ENCODE data around the gene SPEF2.
A peak's percentile ranks its signal among the peaks of the same experiment; 100 is the strongest.

The SPEF2 gene

DNA sequence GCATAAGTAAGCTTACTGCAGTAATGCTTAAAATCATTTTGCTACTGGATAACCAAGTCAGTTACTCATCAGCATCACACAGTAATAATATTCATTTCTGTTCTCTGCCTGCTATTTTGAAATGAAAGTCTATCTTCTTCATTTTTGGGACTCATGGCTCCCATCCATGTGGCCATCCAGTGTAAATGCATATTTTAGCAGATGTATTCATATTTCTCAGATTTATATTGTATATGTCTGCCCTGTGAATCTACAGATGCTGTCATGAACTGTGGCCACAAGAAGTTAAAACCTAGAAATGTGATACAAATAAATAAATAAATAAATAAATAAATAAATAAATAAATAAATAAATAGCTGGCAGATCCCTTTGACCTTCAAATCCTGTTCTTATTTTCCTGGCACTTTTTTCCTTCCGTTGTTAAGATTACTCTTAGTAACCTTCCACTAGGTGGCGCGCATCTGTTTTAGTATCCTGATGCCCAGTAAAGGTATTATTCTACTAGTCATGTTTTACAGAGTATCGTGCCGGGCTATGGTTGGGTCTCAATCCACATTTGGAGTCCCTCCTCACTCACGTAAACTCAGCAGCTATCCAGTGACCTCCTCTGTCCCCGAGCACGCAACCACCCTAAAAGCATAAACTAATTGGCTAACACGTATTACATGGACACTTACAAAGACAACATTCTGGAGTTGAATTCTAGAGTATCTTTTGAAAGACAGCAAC is 159.9 kb downstream of the SPEF2 start:
- FAIRE-seq = peak; percentile 77

DNA sequence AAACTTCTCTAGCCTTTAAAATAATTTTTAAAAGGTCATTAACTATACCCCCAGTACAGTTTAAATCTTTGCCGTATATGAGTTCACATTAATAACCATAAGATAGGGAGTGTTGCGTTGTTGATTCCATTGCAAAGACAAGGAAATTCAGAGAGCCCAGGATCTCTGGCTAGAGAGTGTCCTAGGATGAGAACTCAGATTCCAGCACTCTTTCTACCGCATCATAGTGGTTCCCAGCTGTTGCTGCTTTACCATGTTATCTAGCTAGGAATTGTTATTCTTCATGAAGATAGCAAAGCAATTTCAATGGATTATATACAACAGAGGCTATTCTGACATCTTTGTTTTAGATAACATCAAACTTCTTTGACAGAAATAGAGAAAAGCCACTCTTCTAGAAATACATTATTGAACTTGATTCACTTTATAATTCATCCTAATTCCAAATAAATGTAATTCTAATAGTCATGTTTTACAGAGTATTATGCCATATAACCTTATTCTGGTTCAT is 160.7 kb downstream of the SPEF2 start:
- no peak for DNase-seq (ENCODE audit: insufficient read length, low spot score)
- no peak for FAIRE-seq

More for the DNA sequence above, 159.9 kb downstream of the SPEF2 start:
- peak; percentile 57 for DNase-seq (ENCODE audit: insufficient read length, low spot score)

DNA sequence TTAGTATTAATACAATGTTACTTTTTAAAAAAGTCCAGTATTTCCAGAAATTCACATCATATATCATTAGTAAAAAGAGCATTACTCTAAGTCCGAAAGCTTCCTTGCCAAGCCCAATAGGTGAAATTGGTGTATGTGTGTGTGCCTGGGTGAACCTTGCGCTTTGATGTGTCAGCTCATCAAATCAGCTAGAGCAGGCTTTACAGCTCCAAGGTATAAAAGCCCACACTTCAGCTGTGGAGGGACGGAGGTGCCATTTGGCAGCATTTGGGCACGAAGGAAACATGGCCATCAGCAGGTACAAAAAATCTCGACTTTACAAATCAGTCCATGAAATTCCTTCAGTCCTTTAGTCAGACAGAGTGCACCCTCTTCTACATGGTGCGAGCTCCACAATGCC is 162.6 kb downstream of the SPEF2 start:
- DNase-seq (ENCODE audit: insufficient read length, low spot score) (no peak), FAIRE-seq (no peak)

DNA sequence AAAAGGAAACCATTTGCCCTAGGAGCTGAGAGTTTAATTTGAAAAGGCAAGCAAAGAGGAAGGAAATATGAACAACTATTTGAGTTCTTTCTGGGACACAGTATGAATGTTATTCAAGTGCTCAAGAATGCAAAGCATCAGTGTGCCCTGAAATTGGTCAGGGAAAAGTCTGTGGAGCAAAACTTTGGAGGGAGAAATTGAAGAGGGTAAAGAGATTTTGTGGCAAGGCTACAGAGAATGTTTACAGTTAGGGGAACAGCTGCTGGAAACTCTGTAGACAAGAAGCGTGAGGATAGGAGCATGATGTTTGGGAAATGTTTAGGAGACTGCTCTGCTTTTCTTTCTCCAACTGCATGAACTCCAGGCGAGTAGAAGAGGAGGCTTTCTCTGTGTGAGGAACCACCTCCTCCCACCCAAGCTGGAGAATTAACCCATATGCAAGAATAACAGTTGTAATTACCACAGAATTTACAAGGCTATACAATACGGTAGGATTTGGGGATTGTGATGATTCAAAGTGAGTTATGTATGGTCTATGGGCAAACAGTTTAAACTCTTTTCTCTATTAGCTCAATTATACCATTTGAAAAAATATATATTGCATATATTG is 163.6 kb downstream of the SPEF2 start:
- DNase-seq (ENCODE audit: insufficient read length, low spot score) (no peak), FAIRE-seq (peak; percentile 83)

DNA sequence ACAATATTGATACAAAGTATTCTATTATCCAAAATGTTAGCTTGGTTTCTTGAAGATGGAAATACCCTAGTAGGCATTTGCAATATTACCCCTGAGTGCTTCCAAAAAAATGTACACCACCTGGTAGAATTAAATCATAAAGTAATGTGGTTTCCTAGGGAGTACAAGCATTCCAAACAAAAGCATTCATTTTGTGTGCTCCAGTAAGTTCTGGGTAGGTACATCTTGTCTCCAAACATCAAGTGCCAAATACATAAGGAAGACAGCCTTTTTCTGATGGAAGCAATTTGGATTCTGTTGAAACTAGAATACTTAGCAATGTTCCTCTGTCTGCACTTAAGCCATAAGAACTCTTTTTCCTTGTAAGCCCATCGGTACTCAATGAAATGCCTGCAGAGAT is 165.9 kb downstream of the SPEF2 start:
- FAIRE-seq (peak; percentile 42), DNase-seq (ENCODE audit: insufficient read length, low spot score) (no peak)

DNA sequence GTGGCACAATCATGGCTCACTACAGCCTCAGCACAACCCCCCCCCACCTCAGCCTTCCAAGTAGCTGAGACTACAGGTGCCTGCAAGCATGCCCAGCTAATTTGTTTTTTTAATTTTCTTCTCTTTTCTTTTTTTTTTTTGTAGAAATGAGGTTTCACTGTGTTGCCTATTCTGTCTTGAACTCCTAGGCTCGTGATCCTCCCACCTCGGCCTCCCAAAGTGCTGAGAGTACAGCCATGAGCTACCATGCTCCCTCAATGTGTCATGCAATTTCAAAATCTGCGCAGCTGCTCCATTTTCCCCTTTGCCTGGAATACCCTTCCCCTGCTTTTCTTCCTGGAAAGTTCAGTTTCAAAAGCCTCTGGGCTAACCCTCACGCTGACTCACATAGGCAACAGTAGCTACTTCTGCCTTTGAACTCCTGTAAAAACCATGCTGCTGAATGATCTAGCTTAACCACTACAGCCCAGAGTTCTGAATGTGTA is 168.0 kb downstream of the SPEF2 start:
- DNase-seq (ENCODE audit: insufficient read length, low spot score) (no peak), FAIRE-seq (peak; percentile 79)

DNA sequence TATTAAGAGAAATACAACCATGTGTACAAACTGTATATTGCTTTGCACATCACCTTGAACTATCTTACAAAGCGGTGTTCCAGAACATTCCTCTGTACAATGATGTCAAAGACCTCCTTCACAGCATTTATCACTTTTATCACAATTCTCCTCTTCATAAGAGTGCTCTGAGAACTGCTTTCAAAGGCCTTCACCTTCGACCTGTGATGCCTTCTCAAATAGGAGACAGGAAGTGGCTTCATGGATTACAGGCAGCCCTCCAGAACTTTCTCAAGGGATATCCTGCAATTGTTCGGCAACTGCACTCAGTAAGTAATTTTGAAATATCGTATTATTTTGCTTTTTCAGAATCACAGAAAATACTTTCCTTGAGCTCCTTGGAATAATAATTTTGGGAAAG is 171.1 kb downstream of the SPEF2 start:
- FAIRE-seq (no peak), DNase-seq (ENCODE audit: insufficient read length, low spot score) (no peak)

DNA sequence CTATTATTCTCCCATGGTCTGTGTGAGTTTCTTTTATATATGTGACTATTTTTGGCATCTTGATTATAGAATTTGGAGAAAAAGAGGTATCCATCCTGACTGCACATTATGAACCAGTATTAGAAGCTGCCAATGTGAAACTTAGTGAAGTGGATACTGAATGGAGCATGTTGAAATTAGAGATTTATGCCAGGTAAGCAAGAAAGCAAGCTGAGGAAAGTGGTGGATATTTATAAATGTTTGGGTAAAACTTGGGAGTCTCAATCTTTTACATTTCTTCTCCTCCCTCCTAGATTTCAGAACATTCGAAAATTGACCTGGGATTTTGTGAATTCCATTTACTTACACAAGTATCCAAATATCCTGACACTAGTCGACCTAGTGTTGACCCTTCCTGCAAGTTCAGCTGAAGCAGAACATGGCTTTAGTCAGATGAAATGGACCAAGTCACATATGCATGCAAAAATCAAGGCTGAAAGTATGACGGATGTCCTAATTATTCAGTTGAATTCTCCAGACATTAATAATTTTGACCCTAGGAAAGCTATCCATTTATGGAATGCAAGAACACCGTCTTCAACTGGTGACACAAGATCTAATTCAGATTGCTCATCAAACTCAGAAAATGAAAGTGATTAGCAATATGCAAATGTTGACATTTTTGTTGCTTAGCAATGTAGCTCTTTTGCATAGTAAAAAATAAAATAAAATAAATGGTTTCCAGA is 172.2 kb downstream of the SPEF2 start:
- FAIRE-seq = no peak
- DNase-seq (ENCODE audit: insufficient read length, low spot score) = no peak

DNA sequence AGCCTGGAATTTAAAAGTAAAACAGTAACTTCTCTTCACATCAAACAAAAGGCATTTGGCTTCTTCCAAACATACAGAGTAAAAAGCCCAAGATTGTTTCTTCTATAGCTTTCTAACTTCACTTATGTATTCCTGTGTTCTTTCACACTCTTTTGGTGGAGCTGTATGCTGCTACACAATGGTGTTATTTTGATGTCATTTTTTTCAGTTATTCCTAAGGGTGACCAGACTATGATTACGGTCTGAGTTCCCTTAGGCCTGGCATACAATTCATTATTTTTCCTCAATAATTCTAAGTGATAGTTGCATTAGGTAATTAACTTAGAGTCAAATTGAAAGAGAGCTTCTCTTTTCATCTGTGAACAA is 172.8 kb downstream of the SPEF2 start:
- DNase-seq (ENCODE audit: insufficient read length, low spot score) (no peak), FAIRE-seq (no peak)

DNA sequence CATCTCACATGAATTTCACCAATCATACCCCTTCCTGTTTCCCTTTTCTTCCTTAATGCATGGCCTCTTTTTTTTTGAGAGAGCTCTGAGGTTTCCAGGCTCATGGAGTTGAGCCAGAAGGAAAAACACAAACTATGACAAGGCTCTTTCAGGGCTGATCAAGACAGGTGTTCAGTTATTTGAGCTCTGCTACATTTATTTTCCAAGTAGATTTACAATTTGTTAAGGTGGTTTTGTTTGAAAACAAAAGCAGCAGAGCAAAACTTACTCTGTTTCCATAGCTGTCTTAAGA is 176.6 kb downstream of the SPEF2 start:
- DNase-seq (ENCODE audit: insufficient read length, low spot score) = no peak
- no peak for FAIRE-seq

DNA sequence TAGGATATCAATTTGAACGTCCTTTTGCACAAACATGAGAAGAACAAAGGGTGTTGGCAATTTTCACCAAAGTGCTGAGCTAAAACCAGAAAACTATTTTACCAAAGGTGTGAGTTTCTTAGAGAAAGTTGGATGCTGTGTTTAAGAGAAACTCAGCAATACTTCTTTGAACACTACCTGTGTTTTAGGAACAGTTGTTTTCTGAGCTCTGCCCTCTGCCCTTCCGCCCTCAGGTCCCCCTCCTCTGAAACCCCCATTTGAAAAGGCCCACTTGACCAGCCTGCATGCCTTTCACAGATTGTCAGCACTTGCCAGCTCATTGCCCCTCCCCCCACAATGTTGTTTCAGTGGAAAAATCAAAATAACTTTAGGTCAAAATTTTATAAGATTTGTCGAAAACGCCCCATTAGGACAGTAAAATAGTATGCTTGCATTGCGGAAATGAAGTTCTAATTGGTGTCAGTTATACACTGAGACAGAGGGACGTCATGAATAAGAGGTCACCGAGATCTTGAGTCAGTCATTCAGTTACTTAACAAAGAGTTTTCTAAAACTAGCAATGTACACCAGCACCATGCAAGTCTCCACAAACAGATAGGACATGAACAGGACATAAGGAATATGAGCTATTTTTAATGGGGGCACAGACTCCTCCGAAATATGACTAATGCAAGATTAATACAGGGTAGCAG is 177.2 kb downstream of the SPEF2 start:
- FAIRE-seq = peak; percentile 42
- DNase-seq (ENCODE audit: insufficient read length, low spot score) = no peak

DNA sequence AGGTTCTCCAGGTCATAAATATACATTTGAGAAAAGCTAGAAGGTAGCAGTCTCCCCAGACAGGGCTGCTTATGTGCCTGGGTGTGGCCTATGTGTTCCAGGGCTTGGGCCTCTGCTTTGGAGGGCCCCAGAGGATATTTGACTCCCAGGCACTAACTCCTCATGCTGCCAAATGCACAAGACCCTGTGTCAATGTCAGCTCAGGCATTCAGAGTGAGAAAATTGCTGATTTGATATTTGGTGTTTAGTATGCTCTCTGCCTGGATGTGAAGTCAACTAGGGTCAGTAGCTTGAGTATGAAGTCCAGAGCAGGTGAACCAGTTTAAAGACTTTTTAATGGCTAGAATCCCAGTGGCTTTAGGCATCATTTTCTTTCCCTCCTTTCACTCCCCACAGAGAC is 181.5 kb downstream of the SPEF2 start:
- DNase-seq (ENCODE audit: insufficient read length, low spot score) (no peak), FAIRE-seq (no peak)

DNA sequence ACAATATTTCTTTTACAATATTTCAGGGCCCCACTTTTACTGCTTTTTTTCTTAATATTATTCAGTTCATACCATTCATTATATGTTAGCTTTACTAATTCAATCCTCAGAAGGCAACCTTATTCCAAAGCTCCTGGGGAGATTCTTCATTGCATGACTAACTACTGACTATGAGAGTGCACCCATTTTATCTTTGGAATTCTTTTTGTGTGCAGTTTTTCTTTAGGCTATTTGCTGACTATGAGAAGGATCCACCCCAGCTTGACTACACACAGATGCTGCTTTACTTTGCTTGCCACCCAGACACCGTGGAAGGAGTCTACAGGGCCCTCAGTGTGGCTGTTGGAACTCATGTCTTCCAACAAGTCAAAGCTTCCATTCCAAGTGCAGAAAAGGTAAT is 182.1 kb downstream of the SPEF2 start:
- no peak for DNase-seq (ENCODE audit: insufficient read length, low spot score)
- FAIRE-seq = no peak

DNA sequence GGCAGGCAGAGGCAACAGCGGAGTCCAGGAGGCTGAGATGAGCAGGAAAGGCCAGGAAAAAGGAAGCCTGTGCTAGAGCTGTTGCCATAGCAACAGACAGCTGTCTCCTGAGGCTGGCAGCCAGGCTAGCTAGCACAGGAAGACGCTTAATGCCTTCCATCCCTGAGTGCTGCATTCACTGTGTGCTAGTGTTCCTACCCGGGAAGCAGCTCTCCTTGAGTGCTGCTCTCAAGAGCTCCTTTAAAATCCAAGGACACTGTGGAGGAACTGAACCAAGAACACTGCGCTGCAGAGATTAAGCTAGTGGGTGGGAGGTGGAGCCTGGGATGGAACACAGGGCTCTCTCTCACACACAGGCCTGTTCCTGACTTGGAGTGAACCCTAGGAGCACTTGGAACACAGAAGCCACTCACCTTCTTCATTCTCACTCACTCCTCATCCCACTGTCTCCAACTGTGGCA is 185.6 kb downstream of the SPEF2 start:
- peak; percentile 44 for DNase-seq (ENCODE audit: insufficient read length, low spot score)

DNA sequence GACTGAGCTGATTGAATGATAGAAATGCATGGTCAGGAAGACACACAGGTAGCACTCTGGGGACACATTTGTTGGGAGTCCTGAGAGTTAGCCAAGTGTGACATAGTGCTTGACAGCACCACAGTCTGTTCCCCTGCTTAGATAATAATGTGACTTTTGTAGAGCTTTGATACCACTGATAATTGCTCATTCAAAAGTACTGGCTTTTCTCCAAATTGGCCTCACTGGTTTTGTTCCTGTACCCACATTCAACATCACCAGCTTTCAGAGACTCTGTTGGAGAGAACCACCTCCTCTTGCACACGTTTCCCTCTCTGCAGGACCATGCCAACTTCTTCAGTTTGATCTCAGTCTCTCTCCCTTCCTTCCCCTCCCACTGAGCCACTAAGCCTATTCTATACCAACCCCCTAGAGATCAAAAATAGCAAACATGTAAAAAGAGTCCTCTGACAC is 186.6 kb downstream of the SPEF2 start:
- no peak for DNase-seq (ENCODE audit: insufficient read length, low spot score)

More for the DNA sequence above, 185.6 kb downstream of the SPEF2 start:
- no peak for FAIRE-seq

DNA sequence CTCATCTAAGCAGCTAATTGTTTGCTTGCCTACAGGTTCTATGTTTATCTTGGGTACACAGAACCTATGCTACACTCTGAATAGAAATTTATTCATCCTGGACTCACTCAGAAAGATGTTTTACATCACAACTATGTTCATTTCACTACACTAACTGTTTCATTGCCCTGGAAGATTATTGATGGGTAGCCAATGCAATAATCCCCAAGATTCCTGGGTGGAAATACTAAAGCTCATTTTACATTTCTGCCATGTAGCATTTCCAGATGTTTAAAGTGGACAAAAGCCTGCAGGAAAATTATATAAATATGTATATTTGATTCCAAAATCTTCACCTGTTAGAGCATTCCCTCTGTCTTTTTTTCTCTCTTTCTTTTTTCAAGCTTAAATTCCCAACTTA is 187.2 kb downstream of the SPEF2 start:
- FAIRE-seq (no peak), DNase-seq (ENCODE audit: insufficient read length, low spot score) (no peak)

More for the DNA sequence above, 186.6 kb downstream of the SPEF2 start:
- no peak for FAIRE-seq

DNA sequence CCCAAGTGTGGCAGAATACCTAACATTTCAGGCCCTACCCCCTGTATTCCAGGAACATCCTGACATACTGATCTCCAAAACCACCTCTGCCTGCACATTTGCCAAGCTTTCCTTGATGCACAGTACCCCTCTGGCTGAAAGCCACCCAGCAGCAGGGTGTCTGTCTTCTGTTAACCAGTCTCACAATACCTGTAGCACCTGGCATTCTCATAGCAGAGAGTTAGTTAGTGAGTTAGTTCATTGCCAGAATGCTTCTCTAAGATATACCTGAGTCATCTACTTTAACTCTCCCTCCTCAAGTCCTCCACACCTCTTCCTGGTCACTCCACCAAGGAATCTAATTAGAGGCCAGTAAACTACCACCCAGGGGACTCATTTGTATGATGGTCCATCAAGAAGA is 192.9 kb downstream of the SPEF2 start:
- peak; percentile 86 for FAIRE-seq
- no peak for DNase-seq (ENCODE audit: insufficient read length, low spot score)

DNA sequence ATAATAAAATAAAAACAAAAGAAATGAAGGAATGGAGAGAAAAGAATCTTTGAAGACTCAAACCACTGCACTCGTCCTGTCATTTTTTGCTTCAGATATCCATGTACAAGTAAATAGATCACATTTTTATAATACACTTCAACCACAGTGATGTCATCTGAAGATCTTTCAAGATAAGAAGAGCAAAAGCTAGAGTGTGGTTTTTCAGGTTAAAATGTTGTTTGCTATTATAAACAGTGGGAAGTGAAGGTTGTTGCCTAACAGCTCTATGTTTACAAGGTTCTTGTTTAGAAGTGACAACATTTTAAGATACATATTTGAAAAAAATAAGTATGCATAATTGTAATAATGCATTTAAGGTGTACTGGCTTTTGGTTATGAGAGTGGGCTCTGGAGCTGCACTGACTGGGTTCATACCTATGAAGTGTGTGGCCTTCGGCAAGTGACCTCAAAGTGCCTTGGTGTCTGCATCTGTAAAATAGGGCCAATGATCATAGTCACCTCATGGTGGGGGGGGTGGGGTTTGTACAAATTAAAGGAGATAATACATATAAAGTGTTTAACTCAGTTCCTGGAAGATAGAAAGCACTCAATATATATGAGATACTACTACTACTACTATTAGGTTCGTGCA is 193.6 kb downstream of the SPEF2 start:
- DNase-seq (ENCODE audit: insufficient read length, low spot score) (peak; percentile 37), FAIRE-seq (no peak)

DNA sequence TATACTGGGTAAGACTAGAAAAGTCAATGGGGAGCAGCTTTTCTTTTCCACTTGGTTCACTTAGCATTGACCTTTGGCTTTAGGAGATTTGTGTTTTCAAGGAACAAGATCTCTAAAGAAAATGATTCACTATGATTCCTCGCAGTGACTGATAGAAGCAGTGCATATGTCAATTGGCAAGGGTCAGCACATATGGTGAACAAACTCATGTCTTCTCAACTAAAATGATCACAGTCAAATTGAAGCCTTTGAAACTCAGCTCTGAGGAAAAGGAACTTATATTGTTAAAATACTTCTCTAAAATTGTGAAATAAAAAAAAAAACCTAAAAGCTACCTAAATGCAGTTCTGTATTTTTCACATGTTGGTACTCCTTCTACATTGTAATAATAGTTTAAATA is 195.9 kb downstream of the SPEF2 start:
- no peak for FAIRE-seq
- DNase-seq (ENCODE audit: insufficient read length, low spot score) = no peak

DNA sequence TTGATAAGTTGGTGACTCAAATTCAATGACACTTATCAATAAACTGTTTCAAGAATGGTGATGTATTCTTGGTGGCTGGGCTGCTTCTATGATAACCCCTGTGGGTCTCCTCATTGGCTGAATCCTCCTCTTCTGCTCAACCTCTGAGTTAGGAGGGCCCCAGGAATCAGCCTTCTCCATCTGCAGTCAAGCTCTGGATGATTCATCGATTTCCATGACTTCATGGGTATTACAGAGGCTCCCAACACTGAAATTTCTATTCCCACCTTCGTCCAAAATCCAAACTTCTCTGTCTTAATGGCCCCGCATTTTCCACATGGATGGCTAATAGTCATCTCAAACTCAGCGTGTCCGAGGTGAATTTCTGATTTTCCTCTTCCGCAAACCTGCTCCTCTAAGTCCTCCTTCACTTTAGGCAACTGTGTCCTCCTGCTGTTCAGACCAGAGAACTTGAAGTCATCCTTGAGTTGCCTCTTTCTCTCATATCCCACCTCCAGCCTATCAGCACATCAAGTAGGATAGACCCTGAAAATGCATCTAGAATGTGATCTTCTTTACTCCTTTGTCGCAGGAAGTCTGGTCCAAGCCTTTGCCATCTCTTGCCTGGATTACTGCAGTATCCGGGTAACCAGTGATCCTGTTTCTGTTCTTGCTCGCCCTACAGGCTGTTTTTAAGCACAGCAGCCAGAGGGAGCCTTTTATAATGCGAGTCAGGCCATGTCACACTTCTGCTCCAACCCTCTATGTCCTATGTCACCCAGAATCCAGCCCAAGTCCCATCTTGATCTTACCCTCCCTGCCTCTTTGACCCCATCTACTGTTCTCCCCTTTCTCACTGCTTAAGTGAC is 197.7 kb downstream of the SPEF2 start:
- FAIRE-seq = peak; percentile 33
- DNase-seq (ENCODE audit: insufficient read length, low spot score) = no peak

Data from HTR-8/SVneo (cell line).